Activated CD8-positive, alpha-beta memory T cell treated with anti-CD3 and anti-CD28 coated beads, Interleukin-2, amount 50 U/mL, for 24 hours (primary cell): ENCODE measurements around the gene AFDN.

ENCODE experiments used
- DNase-seq: peaks from one replicate; pipeline ENCODE4 v3.0.0-alpha.2; 2020; ENCODE audit errors: extremely low read depth

Gene AFDN

DNA sequence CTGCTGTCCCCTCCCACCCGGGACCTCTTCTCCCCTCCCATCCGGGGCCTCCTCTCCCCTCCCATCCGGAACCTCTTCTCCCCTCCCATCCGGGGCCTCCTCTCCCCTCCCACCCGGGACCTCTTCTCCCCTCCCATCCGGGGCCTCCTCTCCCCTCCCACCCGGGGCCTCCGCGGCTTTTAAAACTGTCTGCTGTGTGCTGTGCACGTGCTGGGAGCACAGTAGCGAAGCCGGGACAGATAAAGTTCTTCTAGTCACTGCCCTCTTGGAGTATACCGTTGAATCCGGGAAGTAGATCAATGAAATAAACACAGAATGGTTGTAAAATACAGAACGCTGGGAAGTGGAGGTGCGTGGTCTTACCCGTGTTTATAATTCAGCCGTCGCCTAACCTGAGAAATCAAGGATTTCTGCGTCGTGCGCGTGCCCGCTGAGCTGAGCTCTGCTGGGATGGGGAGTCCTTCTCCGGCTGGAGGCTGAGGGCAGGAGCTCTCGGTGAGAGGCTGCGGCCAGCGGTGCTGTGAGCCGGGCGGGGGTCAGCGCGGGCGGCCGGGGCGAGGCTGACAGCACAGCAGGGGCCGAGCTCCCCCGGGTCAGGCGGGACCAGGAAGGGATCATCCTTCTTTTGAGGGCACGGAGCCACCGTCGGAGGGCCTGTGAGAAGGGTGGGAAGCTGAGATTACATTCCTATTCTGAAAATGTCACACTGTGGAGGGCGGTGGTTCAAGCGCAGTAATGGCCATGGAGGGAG is 151.2 kb downstream of the AFDN start:
- no peak for DNase-seq

DNA sequence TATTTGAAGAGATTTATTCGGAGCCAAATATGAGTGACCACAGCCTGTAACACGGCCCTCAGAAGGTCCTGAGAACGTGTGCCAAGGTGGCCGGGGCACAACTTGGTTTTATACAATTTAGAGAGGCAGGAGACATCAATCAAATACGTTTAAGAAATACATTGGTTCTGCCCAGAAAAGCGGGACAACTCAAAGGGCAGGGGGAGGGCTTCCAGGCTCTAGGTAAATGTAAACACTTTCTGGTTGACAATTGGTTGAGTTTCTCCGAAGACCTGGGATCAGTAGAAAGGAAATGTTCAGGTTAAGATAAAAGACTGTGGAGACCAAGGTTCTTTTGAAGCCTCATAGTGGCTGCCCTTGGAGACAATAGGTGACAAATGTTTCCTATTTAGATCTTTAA is 151.9 kb downstream of the AFDN start:
- no peak for DNase-seq

- no peak for DNase-seq
These were observed 152.9 kb downstream of the AFDN start for GRCh38 chr6:167979436-167980139.

DNA sequence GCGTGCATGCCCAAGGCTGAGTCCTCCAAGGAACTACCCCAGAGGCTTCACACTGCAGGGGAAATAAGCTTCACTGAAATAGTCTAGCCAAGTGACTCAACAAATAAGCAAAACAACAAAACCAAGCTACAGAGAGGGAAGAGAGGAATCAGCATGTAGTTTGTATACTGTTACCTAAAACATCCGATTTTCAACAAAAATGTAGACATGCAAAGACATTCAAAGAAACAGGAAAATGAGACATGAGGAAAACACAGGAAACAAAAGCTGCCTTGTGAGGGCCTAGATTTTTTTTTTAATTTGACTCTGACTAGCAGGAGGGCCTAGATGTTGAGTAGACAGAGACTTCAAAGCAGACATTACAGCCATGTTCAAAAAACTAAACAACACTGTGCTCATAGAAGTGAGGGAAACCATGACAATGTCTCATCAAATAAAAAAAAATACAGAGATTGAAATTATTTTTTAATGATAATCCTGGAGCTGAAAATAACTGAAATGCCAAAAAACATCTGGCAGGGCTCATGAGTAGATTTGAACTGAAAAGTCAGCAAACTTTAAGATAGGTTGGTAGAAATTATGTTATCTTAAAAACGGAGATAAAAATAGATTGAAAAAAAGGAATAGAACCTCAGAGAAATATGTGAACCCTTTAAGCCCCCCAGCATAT is 154.3 kb downstream of the AFDN start:
- no peak for DNase-seq

- DNase-seq: no peak
These were observed 155.3 kb downstream of the AFDN start for GRCh38 chr6:167981916-167982462.

DNA sequence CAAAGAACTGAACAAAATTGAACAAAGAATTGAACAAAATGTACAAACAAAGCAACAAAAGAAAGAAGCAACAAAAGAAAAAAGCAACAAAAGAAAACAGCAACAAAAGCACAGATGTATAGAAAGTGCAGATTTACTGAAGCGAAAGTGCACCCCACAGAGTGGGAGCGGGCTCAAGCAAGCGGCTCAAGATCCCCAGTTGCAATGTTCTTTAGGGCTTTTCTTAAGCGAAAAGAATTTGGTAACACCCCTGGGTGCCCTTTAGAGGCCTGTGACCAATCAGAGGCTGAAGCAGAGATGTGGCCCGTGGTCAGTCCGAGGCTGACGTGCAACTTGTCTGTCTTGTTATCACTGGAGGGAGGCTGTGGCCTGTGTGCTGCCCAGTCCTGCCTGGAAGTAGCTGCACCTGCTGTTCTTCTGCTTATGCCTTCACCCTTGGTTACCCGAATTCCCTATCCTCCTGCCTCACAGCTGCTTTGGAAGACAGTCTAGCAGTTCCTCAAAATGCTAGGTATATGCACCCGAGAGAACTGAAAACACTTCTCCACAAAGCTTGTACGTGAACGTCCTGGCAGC is 157.5 kb downstream of the AFDN start:
- DNase-seq: no peak

DNA sequence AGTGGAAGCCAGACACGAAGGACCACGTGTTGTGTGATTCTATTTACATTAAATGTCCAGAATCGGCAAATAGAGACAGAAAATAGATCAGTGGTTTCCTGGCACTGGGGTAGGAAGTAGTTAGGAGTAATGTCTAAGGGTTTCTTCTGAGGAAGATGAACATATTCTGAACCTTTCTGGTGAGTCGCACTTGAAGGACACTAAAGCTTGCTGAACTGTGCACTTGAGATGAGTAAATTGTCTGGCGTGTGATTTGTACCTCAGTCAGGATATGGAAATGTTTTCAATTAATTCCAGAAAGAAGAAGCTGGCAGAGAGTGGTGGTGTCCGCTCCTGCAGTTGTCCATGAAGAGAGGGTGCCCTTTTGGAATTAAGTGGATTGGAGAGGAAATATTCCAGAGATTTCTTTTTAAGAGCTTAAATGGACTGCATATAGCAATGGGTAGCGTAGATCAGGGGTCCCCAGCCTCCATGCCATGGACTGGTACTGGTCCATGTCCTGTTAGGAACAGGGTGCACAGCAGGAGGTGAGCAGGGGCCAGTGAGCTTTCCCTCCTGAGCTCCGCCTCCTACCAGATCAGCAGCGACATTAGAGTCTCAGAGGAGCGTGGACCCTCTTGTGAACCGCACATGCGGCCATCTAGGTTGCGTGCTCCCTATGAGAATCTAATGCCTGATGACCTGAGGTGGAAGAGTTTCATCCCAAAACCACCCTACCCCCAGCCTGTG is 158.3 kb downstream of the AFDN start:
- DNase-seq: no peak

GRCh38 chr6:167985911-167986595 is 159.3 kb downstream of the AFDN start:
- no peak for DNase-seq

DNA sequence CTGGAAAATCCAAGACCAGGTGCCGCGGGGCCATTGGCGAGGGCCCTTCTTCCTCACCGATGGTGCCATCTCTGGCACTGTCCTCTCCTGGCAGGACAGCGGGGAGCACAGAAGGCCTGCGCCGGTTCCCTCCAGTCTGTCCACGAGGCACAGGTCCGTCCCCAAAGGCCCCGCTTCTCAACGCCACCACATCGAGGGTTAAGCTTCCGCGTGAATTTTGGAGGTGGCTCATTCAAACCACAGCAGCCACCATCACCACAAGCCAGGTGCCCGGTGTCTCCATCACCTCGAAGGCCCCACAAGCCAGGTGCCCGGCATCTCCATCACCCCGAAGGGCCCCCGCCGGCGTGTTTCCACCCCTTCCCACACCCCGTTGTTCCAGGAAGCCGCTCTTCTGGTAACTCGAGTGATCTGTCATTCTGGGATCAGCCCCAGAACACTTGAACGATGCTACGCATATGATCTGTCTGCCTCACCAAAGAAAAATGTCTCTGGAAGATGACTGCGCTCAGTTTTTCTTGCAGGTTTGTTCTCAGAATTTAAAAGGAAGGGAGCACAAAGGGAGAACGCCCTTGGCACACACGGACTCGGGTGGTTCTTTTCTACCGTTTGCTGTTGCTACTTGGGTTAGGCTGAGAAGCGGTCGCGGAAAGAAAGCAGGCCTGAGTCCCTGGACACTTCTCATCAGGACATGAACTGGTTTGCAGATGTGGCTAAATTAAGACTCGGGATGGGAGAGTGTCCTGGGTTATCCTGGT is 160.9 kb downstream of the AFDN start:
- DNase-seq: no peak

- no peak for DNase-seq
These were observed 161.4 kb downstream of the AFDN start for GRCh38 chr6:167988154-167988495.

- no peak for DNase-seq
These were observed 162.5 kb downstream of the AFDN start for GRCh38 chr6:167988945-167989841.

GRCh38 chr6:167990016-167990945 is 163.6 kb downstream of the AFDN start:
- DNase-seq: no peak

GRCh38 chr6:167993169-167993568 is 166.5 kb downstream of the AFDN start:
- DNase-seq: no peak

DNA sequence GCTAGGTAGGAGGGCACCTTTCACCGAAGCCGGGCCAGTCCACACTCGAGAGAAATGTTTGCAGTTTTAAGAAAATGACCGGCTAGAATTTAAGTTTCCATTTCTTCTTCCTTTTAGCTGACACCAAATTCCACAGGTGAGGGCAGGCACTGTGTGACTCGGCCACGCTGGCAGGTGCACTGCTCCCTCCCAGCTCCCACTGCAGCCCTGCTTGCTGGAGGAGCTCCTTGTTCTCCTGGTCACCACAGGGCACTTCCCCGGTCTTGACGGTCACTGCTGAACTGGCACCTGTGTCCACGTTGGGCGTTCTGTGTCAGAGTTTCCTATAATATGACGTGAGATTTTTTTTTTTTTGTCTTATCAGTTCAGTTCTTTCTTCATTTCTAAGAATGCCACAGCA is 167.1 kb downstream of the AFDN start:
- no peak for DNase-seq

DNA sequence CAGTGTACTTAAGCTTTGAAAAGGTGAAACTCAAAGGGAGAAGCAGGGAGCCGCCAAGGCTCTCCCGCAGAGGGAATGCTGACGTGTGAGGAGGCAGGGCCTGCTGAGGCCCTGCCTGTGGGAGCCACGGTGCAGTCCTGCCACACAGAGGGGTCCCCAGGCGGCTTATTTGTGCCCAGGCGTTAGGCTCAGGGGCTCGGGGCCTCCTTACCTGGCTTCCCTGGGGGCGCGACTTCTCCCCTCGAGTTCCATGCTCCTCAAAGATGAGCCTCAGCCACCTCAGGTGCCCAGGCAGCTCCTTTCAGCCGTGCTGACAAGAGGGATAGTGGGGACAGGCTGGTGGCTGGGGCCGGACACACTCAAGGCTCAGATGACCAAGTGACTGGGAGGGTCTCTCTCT is 168.6 kb downstream of the AFDN start:
- DNase-seq: no peak

DNA sequence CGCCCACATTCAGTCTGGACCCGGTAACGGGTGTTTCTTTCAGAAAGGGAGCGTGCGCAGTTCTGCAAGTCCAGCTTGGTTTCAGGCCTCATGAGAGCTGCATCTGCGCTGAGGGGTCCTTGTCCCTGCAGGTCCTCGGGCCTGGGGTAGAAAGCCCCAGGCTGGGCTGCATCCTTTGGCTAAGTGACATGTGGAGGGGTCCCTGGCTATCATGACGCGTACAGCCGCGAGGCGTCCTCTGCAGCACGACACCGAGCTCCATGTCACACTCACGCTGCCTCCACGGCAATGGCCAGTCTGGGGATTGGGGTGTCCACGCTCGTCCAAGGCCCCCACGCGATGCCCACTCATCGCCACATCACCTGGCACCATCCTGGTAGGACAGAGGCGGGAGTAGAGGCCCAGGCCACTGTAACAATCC is 169.0 kb downstream of the AFDN start:
- no peak for DNase-seq

GRCh38 chr6:167996424-167997199 is 169.9 kb downstream of the AFDN start:
- no peak for DNase-seq
